ENCODE measurements around the gene OSBPL8.

Gene OSBPL8

DNA sequence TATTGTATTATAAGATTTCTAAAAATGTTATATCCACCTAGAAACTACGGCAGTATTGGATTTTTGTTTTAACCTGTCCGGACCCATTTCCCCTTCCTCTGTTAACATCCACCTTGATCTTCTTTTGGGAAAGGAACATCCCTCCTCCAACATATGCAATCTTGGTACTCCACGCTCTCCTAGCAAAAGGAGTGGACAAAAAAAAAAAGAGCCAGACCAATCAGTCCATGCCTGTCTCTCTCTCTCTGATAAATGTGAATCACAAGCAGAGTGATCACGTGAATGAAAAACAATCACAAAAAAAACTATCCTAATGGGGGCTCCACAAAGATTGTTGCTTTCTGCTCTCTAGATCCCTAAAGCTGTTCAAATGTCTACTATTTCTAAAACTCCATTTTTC lies 27.1 kb downstream of the OSBPL8 start:
- Histone ChIP-seq H3F3A (ENCODE audit: insufficient read depth, low read length) (no peaks in the 10 kb centered on the region), H3K27me3 (ENCODE audit: insufficient read depth, low read length) (no peaks in the 10 kb centered on the region), H3K4me1 (ENCODE audit: insufficient read depth, low read length, severe bottlenecking) (no peaks in the 10 kb centered on the region), H3K9me2 (ENCODE audit: low read depth, low read length) (no peaks in the 10 kb centered on the region), H3K36me3 (ENCODE audit: insufficient read depth, low read length) (peaks cover 2% of the 10 kb centered on the region; the same call in 1 of the 2 replicates), H3K4me3 (ENCODE audit: low read depth, low read length, poor library complexity, severe bottlenecking) (no peak overlapping the region), H4K20me1 (ENCODE audit: insufficient read depth, low read length) (no peaks in the 10 kb centered on the region), H3K9me3 (ENCODE audit: low read length) (no peaks in the 10 kb centered on the region), H3K27ac (ENCODE audit: low read depth, low read length, poor library complexity, severe bottlenecking) (no peak overlapping the region), H3K9ac (ENCODE audit: low read length) (no peak overlapping the region), H3K79me2 (ENCODE audit: insufficient read depth, low read length) (peaks cover 43% of the 10 kb centered on the region), H2AFZ (ENCODE audit: low read length) (no peak overlapping the region), H3K4me2 (ENCODE audit: low read length) (no peak overlapping the region)
- TF ChIP-seq CTCF (IDR thresholded peaks at IDR 0.05; ENCODE audit: low read length) (no peak), EZH2 (IDR thresholded peaks at IDR 0.05; ENCODE audit: borderline replicate concordance, low read length) (no peak)

DNA sequence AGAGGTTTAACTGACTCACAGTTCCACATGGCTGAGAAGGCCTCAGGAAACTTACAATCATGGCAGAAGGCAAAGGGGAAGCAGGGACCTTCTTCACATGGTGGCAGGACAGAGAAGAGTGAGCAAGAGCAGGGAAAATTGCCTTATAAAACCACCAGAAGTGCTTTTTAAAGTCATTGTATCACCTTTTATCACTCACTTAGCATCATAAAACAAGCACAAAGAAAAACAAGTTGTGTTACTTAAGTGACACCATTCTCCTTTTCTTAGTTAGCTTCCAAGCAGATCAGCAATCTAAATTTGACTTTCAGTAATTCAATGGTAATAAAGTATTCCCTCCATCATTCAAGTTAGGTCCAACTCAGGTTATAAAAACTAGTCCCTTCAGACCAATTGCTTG lies 28.5 kb downstream of the OSBPL8 start:
- H3K27ac ChIP-seq (ENCODE audit: low read depth, low read length, poor library complexity, severe bottlenecking): no peak overlapping the region
- no peak overlapping the region for H3K9ac ChIP-seq (ENCODE audit: low read length)
- H3K4me3 ChIP-seq (ENCODE audit: low read depth, low read length, poor library complexity, severe bottlenecking): no peak overlapping the region
- H2AFZ ChIP-seq (ENCODE audit: low read length): no peak overlapping the region
- TF ChIP-seq EZH2 (IDR thresholded peaks at IDR 0.05; ENCODE audit: borderline replicate concordance, low read length) (no peak), CTCF (IDR thresholded peaks at IDR 0.05; ENCODE audit: low read length) (no peak)
- no peaks in the 10 kb centered on the region for H3K27me3 ChIP-seq (ENCODE audit: insufficient read depth, low read length)
- no peaks in the 10 kb centered on the region for H3F3A ChIP-seq (ENCODE audit: insufficient read depth, low read length)
- no peaks in the 10 kb centered on the region for H4K20me1 ChIP-seq (ENCODE audit: insufficient read depth, low read length)
- peaks cover 6% of the 10 kb centered on the region; the same call in 1 of the 2 replicates for H3K36me3 ChIP-seq (ENCODE audit: insufficient read depth, low read length)
- no peak overlapping the region for H3K4me2 ChIP-seq (ENCODE audit: low read length)
- H3K9me2 ChIP-seq (ENCODE audit: low read depth, low read length): no peaks in the 10 kb centered on the region
- H3K79me2 ChIP-seq (ENCODE audit: insufficient read depth, low read length): peaks cover 49% of the 10 kb centered on the region
- no peaks in the 10 kb centered on the region for H3K4me1 ChIP-seq (ENCODE audit: insufficient read depth, low read length, severe bottlenecking)
- H3K9me3 ChIP-seq (ENCODE audit: low read length): no peaks in the 10 kb centered on the region

DNA sequence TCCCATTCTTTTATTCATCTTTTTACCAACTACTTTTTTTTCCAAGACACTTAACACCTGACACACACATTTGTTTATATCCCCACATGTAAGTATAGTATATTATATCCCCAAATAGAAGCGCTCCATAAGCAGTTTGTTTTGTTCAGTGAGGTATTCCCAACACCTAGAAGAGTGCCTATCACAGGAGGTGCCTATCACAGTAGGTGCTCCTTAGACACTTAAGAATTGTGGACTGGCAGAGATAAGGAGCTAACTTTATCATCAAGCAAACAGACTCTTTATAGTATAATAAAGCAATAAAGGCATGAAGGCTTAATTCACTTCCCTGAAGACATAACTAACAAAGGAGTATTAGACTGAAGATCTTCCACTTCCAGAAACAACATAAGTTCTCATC lies 29.1 kb downstream of the OSBPL8 start:
- Histone ChIP-seq H3K27ac (ENCODE audit: low read depth, low read length, poor library complexity, severe bottlenecking) (no peak overlapping the region), H3K9ac (ENCODE audit: low read length) (no peak overlapping the region), H2AFZ (ENCODE audit: low read length) (no peak overlapping the region), H3K27me3 (ENCODE audit: insufficient read depth, low read length) (no peaks in the 10 kb centered on the region), H3K4me1 (ENCODE audit: insufficient read depth, low read length, severe bottlenecking) (no peaks in the 10 kb centered on the region), H3K9me3 (ENCODE audit: low read length) (no peaks in the 10 kb centered on the region), H3K4me2 (ENCODE audit: low read length) (no peak overlapping the region), H4K20me1 (ENCODE audit: insufficient read depth, low read length) (no peaks in the 10 kb centered on the region), H3K36me3 (ENCODE audit: insufficient read depth, low read length) (peaks cover 6% of the 10 kb centered on the region; the same call in 1 of the 2 replicates), H3K79me2 (ENCODE audit: insufficient read depth, low read length) (peaks cover 48% of the 10 kb centered on the region), H3K9me2 (ENCODE audit: low read depth, low read length) (no peaks in the 10 kb centered on the region), H3K4me3 (ENCODE audit: low read depth, low read length, poor library complexity, severe bottlenecking) (no peak overlapping the region), H3F3A (ENCODE audit: insufficient read depth, low read length) (no peaks in the 10 kb centered on the region)
- TF ChIP-seq CTCF (IDR thresholded peaks at IDR 0.05; ENCODE audit: low read length) (no peak), EZH2 (IDR thresholded peaks at IDR 0.05; ENCODE audit: borderline replicate concordance, low read length) (no peak)
